Vagina (tissue), 2 donors: ENCODE data around the gene SLC31A1. TPM values are rescaled to one million over a fixed set of nuclear protein-coding genes. Genes with fewer than 3 reads are reported as not detected.

Experiments
- DNase-seq, 2 donors: peaks; one replicate each; pipeline ENCODE4 v3.0.0-alpha.2; 2017; ENCODE audit errors: extremely low spot score in 2 of 2
- H3K27ac ChIP-seq: fragments of 200-600 bp; sonication (generic); one replicate; pipeline ENCODE4 v1.5.1; 2019
- H3K27me3 ChIP-seq: fragments of 200-600 bp; sonication (generic); one replicate; pipeline ENCODE4 v1.5.1; 2019
- H3K36me3 ChIP-seq, 2 donors: fragments of 200-600 bp; sonication (generic); one replicate each; pipeline ENCODE4 v1.5.1; 2017 to 2019
- H3K4me1 ChIP-seq: fragments of 200-600 bp; sonication (generic); one replicate; pipeline ENCODE4 v1.5.1; 2019
- H3K4me3 ChIP-seq, 2 donors: fragments of 200-600 bp; sonication (generic); 1 replicate in 1 of 2; 2 replicates in 1 of 2; pipeline ENCODE4 v1.5.1; 2016 to 2019
- H3K9me3 ChIP-seq: fragments of 200-600 bp; sonication (generic); one replicate; pipeline ENCODE4 v1.5.1; 2019
- CTCF ChIP-seq, 3 experiments: fragments of 450-650 bp in 2 of 3; fragments of 200-600 bp in 1 of 3; sonication (generic) in 1 of 3; IDR thresholded peaks; one replicate each; pipeline ENCODE4 v1.5.1; 2017 to 2019; ENCODE audit warnings: antibody characterized with exemption in 3 of 3, mild to moderate bottlenecking in 2 of 3, moderate library complexity in 2 of 3
- POLR2A ChIP-seq, 2 donors: fragments of 450-650 bp; IDR thresholded peaks; one replicate each; pipeline ENCODE4 v1.6.1; 2017; ENCODE audit warnings: antibody characterized with exemption in 2 of 2, mild to moderate bottlenecking in 2 of 2, moderate library complexity in 2 of 2
- POLR2AphosphoS5 ChIP-seq, 2 donors: sonication (generic); formaldehyde crosslinking; IDR thresholded peaks; one replicate each; pipeline ENCODE4 v1.9.0; 2017; ENCODE audit warnings: antibody characterized with exemption in 2 of 2, mild to moderate bottlenecking in 2 of 2, low read depth in 1 of 2; ENCODE audit not compliant: insufficient read depth in 1 of 2
- intact Hi-C: fragments of 100-400 bp; cut with DNase I; formaldehyde crosslinking; loops from one replicate; pipeline ENCODE4 v1.15.1; 2023
- total RNA-seq: library from RNA; depleted of rRNA; stranded (reverse); fragments of >200 nt; gene quantifications from one replicate; pipeline ENCODE4 v1.2.3, GENCODE V29; 2016

Gene SLC31A1
- total RNA-seq, 1 donor from 2014 or later: 9.3 TPM

- Histone ChIP-seq H3K27me3 (no peaks in the 10 kb centered on the region), H3K27ac (peak overlapping the region; percentile 79), H3K36me3 (no peaks in the 10 kb centered on the region), H3K9me3 (no peaks in the 10 kb centered on the region), H3K4me1 (peaks cover 39% of the 10 kb centered on the region), H3K4me3 (peak overlapping the region; percentile 86 to 88)
- intact Hi-C loops: no loop called here
- no peak for TF ChIP-seq CTCF (IDR thresholded peaks at IDR 0.05)
- no peak for TF ChIP-seq POLR2A (IDR thresholded peaks at IDR 0.05)
- no peak for TF ChIP-seq POLR2AphosphoS5 (IDR thresholded peaks at IDR 0.05; ENCODE audit: insufficient read depth in 1 of 2, low read depth in 1 of 2)
- DNase-seq: no peak
Measured at GRCh38 chr9:113219969-113220368, 1.4 kb upstream of the SLC31A1 start.

DNA sequence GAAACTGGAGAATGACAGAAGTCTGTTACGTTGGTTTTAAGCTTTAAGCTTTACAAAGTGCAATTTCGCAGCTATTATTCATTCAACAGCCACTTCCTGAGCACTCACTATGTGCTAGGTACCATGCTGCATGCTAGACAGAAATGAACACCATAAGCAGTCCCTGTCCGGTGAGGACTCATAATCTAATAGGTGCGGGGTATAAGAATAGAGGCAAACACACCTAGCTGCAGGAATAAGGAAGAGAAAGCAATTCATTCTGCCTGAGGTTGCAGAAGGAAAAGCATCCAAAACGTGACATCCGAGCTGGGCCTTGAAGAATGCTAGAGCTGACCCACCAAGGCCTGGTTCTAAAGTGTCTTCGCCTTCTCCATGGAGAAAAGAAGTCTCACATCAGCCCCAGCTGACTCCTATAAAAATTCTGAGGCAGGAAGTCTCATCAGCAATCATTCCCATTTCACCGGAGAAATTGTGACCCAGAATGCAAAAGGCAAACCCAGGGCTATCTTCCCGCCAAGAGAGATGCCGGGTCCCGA lies 809 bp upstream of the SLC31A1 start:
- Histone ChIP-seq H3K9me3 (no peaks in the 10 kb centered on the region), H3K36me3 (no peaks in the 10 kb centered on the region), H3K4me3 (peak overlapping the region; percentile 86 to 88), H3K27ac (peak overlapping the region; percentile 79), H3K27me3 (no peaks in the 10 kb centered on the region), H3K4me1 (peaks cover 39% of the 10 kb centered on the region)
- no peak for DNase-seq
- intact Hi-C loops: no loop called here
- TF ChIP-seq POLR2A (IDR thresholded peaks at IDR 0.05): no peak
- no peak for TF ChIP-seq POLR2AphosphoS5 (IDR thresholded peaks at IDR 0.05; ENCODE audit: insufficient read depth in 1 of 2, low read depth in 1 of 2)
- TF ChIP-seq CTCF (IDR thresholded peaks at IDR 0.05): no peak

DNA sequence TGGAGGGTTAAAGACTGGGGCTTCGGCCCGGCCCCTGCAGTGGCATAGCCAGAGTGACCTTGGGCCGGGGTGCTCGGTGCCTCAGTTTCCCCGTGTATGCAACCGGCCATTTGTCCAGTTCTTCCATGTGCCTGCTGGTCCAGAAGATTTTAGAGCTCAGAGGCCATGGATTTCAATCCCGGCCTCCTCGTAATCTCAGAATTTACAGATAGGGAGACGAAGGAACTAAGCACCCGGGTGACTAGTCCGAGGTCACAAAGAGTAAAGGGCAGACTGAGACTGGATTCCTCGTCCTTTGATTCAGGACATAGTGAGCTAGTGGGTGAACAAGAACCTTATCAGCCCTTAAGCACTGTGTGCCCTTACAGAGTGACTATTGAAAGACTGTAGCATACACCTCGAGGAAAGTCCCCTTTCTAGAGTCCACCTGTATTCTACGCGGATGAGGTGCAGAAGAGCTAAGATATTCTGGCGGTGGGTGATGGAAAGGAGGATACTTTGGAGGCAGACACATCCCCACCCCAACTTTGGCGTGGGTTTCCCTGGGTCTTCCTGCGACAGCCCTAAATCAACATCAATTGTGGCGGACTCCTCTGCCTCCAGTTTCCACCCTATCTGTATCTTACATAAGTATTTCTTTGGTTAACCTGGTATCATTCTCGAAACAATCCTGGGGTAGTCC lies 597 bp downstream of the SLC31A1 start:
- Histone ChIP-seq H3K36me3 (no peaks in the 10 kb centered on the region), H3K4me3 (peak overlapping the region; percentile 86 to 88), H3K27me3 (no peaks in the 10 kb centered on the region), H3K27ac (peak overlapping the region; percentile 79), H3K9me3 (no peaks in the 10 kb centered on the region), H3K4me1 (peaks cover 39% of the 10 kb centered on the region)
- no peak for DNase-seq
- intact Hi-C loops: no loop called here
- TF ChIP-seq POLR2AphosphoS5 (IDR thresholded peaks at IDR 0.05; ENCODE audit: insufficient read depth in 1 of 2, low read depth in 1 of 2) (no peak), POLR2A (IDR thresholded peaks at IDR 0.05) (no peak), CTCF (IDR thresholded peaks at IDR 0.05) (no peak)

GRCh38 chr9:113222482-113222841 lies 1.1 kb downstream of the SLC31A1 start:
- Histone ChIP-seq H3K4me3 (peak overlapping the region; percentile 86 to 88), H3K36me3 (no peaks in the 10 kb centered on the region), H3K27me3 (no peaks in the 10 kb centered on the region), H3K4me1 (peaks cover 39% of the 10 kb centered on the region), H3K27ac (no peak overlapping the region), H3K9me3 (no peaks in the 10 kb centered on the region)
- TF ChIP-seq POLR2AphosphoS5 (IDR thresholded peaks at IDR 0.05; ENCODE audit: insufficient read depth in 1 of 2, low read depth in 1 of 2) (no peak), CTCF (IDR thresholded peaks at IDR 0.05) (no peak), POLR2A (IDR thresholded peaks at IDR 0.05) (no peak)
- no peak for DNase-seq
- intact Hi-C loops: no loop called here

DNA sequence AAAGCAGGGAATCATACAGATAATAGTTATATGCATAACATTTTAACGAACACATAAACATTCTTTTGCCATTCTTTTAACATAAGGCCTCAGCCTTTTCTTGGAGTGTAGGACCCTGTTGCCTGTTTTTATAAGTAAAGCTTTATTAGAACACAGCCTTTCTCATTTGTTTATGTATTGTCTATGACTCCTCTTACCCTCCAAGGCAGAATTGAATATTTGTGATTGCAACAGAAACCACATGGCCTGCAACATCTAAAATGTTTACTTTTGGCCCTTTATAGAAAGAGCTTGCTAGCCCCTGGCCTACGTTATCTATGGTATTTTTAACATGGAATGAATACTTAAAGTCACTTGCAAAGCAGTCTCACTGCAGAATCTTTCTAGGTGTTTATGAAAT lies 2.6 kb downstream of the SLC31A1 start:
- Histone ChIP-seq H3K9me3 (no peaks in the 10 kb centered on the region), H3K4me3 (no peak overlapping the region)

More for the DNA sequence above, 2.6 kb downstream of the SLC31A1 start:
- no peak for TF ChIP-seq CTCF (IDR thresholded peaks at IDR 0.05)
- no peak for TF ChIP-seq POLR2A (IDR thresholded peaks at IDR 0.05)
- no peak for TF ChIP-seq POLR2AphosphoS5 (IDR thresholded peaks at IDR 0.05; ENCODE audit: insufficient read depth in 1 of 2, low read depth in 1 of 2)
- Histone ChIP-seq H3K36me3 (no peaks in the 10 kb centered on the region), H3K27me3 (no peaks in the 10 kb centered on the region), H3K27ac (no peak overlapping the region), H3K4me1 (peaks cover 37% of the 10 kb centered on the region)
- no peak for DNase-seq
- intact Hi-C loops: no loop called here
